T47D (cell line): ENCODE measurements around the gene HBZ.
A peak's percentile ranks its signal among the peaks of the same experiment; 100 is the strongest.
"Not testable (repeated sequence)": the region's sequence is repeated elsewhere in the genome, so short reads cannot be mapped to it uniquely, and the experiment has no call there.

Experiments used
- DNase-seq, 2 experiments: peaks; one replicate each; pipeline versions ENCODE4 v3.0.0 to v3.0.0-alpha.2; 2011 to 2012; ENCODE audit warnings: low read depth in 1 of 2, low spot score in 1 of 2
- JUND ChIP-seq: IDR thresholded peaks from 2 replicates; pipeline ENCODE4 v1.6.1; 2012; ENCODE audit warnings: low read depth
- in situ Hi-C: cut with HindIII; loops from 2 replicates; pipeline ENCODE4 v1.10.0; 2016; ENCODE audit warnings: low sequenced_read_pairs, low pct_unique_long_range_greater_than_20kb

Gene HBZ

DNA sequence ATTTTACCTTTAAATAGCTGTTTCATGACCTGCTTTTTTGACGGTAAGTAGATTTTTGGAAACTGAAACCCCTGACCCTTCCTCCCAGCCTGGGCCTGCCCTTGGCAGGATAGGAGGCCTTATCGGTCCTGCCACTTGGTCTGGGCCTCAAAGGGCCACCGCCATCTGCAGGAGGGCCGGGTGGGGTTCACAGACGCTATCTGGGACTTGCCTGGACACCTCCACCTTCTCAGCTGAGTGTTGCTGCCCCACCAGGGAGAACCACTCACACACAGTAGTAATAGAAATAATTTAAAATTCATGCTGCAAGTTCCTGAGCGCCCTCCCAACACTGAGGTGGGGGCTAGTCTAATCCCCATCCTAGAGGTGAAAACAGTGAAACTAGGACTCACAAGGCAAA, 9.4 kb upstream of the HBZ start:
- DNase-seq = no peak
- no peak for TF ChIP-seq JUND
- in situ Hi-C loops = no loop called here

DNA sequence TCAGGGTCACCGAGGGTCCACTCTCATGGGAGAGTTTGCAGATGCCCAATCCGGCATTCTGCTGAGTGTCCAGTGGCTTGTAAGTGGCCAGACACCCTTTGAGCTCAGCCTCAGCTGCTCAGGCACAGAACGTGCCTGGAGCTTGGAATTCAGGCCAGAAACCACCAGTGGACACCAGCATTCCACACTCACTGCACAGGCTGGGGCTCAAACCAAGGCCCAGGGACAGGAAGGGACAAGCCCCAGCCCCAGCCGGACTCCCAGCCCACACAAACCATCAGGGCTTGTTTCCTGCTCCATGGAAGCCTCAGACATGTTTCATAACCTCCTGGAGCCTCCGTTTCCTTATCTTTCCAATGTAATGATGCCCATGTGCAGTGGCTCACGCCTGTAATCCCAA, 9.0 kb upstream of the HBZ start:
- in situ Hi-C loops = no loop called here
- no peak for DNase-seq
- TF ChIP-seq JUND = no peak

DNA sequence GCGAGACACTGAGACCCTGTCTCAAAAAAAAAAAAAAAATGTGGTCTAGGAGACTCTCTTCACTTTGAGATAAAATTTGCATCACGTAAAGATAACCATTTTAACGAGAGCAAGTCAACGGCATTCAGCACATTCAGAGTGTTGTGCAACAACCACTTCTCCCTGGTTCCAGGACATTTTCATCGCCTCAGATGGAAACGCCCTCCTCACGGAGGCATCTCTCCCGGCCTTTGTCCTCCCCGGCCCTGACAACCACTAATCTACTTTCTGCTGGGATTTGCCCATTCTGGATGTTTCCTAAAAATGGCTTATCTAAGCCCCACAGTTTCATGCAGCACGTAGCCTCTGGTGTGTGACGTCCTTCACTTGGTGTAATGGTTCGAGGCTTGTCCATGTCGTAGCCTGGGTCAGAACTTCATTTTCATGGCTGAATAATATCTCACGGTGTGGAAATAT, 7.6 kb upstream of the HBZ start:
- DNase-seq = no peak
- in situ Hi-C loops = no loop called here
- TF ChIP-seq JUND = no peak

GRCh38 chr16:146646-147045, 5.8 kb upstream of the HBZ start:
- no peak for DNase-seq
- no peak for TF ChIP-seq JUND
- in situ Hi-C loops = no loop called here

GRCh38 chr16:149024-149660, 3.3 kb upstream of the HBZ start:
- in situ Hi-C loops = no loop called here
- no peak for DNase-seq
- TF ChIP-seq JUND = no peak

DNA sequence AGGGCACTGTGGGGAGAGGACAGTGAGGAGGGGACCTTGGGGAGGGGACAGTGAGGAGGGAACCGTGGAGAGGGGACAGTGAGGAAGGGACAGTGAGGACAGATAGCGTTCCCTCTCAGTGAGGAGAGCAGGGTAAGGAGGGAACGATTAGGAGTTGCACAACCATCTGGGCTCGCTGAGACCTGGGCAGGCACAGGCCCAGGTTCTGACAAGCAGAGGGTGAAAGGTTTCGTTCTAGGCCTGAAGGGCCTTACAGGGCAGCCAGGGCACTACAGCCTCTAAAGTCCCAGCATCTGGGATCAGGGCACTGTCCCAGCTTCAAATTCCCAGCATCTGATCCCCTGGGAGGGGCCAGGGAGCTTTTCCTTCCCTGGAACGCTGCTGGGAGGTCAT, 681 bp downstream of the HBZ start:
- in situ Hi-C loops, DNase-seq: not testable (repeated sequence)

DNA sequence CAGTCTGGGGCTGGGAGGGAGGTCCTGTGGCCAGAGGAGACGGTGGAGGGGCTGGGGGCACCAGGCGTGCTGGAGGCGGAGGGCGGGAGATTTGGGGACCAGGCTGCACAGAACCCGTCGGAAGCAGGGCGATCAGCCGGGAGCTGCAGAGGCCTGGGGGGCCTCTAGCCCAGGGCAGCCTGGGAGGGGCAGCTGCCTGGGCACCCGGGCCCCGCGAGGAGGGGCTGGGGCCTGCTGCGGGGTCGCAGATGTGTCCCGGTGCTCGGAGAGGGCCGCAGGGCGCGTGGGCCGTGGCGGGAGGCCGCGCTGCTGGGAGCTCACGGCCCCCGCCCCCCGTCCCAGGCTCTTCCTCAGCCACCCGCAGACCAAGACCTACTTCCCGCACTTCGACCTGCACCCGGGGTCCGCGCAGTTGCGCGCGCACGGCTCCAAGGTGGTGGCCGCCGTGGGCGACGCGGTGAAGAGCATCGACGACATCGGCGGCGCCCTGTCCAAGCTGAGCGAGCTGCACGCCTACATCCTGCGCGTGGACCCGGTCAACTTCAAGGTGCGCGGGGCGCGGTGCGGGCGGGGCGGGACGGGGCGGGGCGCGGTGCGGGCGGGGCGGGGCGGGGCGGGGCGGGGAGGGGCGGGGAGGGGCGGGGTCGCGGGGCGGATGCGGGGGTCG, 1.2 kb downstream of the HBZ start:
- in situ Hi-C loops, DNase-seq: not testable (repeated sequence)

GRCh38 chr16:154217-155030, 2.0 kb downstream of the HBZ start:
- DNase-seq = peak; percentile 68 to 69
- TF ChIP-seq JUND = no peak
- in situ Hi-C loops = no loop called here

- no peak for TF ChIP-seq JUND
- in situ Hi-C loops = no loop called here
- DNase-seq = no peak
Observed at GRCh38 chr16:155031-155398, 2.6 kb downstream of the HBZ start.

GRCh38 chr16:159136-159849, 6.8 kb downstream of the HBZ start:
- DNase-seq = no peak
- in situ Hi-C loops = no loop called here
- TF ChIP-seq JUND = no peak

- in situ Hi-C loops, DNase-seq: not testable (repeated sequence)
Observed at GRCh38 chr16:160242-160641, 7.8 kb downstream of the HBZ start.

DNA sequence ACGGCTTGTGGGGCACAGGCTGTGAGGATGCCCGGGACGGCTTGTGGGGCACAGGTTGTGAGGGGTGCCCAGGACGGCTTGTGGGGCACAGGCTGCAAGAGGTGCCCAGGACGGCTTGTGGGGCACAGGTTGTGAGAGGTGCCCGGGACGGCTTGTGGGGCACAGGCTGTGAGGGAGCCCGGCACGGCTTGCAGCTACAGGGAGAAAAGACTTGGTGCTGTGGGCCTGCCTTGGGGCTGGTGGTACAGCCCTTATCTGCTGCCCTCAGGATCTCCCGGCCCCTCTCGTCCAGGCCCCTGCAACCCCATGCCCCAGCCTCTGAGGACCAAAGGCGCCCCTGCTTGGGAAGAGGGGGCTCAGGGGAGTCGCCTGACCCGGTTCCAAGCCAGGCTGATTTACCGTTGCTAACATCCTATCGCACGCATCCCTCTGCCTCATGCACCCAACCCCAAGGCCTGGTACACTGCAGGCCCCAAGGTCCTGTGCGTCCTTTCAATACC, 8.3 kb downstream of the HBZ start:
- in situ Hi-C loops = no loop called here
- TF ChIP-seq JUND = no peak

More for the DNA sequence above, 8.3 kb downstream of the HBZ start:
- no peak for DNase-seq
